Activated T-helper 17 cell treated with anti-CD3 and anti-CD28 coated beads, Interleukin-2, amount 50 U/mL, for 72 hours (primary cell): ENCODE results near the gene PLEKHO2. TPM values are rescaled to one million over a fixed set of nuclear protein-coding genes. Genes with fewer than 3 reads are reported as not detected.

Experiments
- ATAC-seq: fragments of 150-1000 bp; cut with Tn5 transposase; replicated peaks from 2 replicates; pipeline ENCODE4 v1.10.0; 2021; ENCODE audit warnings: mild to moderate bottlenecking, moderate library complexity
- H3K27ac Mint-ChIP-seq: one replicate; pipeline ENCODE4 v1.8.0; 2022; ENCODE audit warnings: mixed read lengths
- H3K27me3 Mint-ChIP-seq: one replicate; pipeline ENCODE4 v1.8.0; 2022; ENCODE audit warnings: mixed read lengths
- H3K36me3 Mint-ChIP-seq: one replicate; pipeline ENCODE4 v1.8.0; 2022; ENCODE audit warnings: low read depth, mild to moderate bottlenecking, mixed read lengths
- H3K4me1 Mint-ChIP-seq: one replicate; pipeline ENCODE4 v1.8.0; 2022; ENCODE audit warnings: mixed read lengths
- H3K4me3 Mint-ChIP-seq: one replicate; pipeline ENCODE4 v1.8.0; 2022; ENCODE audit warnings: mild to moderate bottlenecking, mixed read lengths
- H3K9me3 Mint-ChIP-seq: one replicate; pipeline ENCODE4 v1.8.0; 2022; ENCODE audit warnings: mixed read lengths
- total RNA-seq, 2 donors: library from RNA; stranded (reverse); gene quantifications; one replicate each; pipeline ENCODE4 v1.2.3, GENCODE V29; 2022

Gene PLEKHO2
- total RNA-seq, 2 donors from 2014 or later: 21.8 to 25.9 TPM

GRCh38 chr15:64878705-64879104 lies 37.0 kb downstream of the PLEKHO2 start:
- H3K27me3 Mint-ChIP-seq: no peaks in the 10 kb centered on the region
- H3K9me3 Mint-ChIP-seq: no peaks in the 10 kb centered on the region
- H3K4me3 Mint-ChIP-seq: no peak overlapping the region
- peaks cover 25% of the 10 kb centered on the region for H3K4me1 Mint-ChIP-seq
- ATAC-seq: no peak
- peak overlapping the region; percentile 41 for H3K27ac Mint-ChIP-seq
- H3K36me3 Mint-ChIP-seq: no peaks in the 10 kb centered on the region

GRCh38 chr15:64883100-64883581 lies 41.4 kb downstream of the PLEKHO2 start:
- no peaks in the 10 kb centered on the region for H3K36me3 Mint-ChIP-seq
- H3K9me3 Mint-ChIP-seq: no peaks in the 10 kb centered on the region
- H3K27ac Mint-ChIP-seq: peak overlapping the region; percentile 90
- peak overlapping the region; percentile 84 for H3K4me3 Mint-ChIP-seq
- no peaks in the 10 kb centered on the region for H3K27me3 Mint-ChIP-seq
- peak; percentile 82 for ATAC-seq
- peaks cover 16% of the 10 kb centered on the region for H3K4me1 Mint-ChIP-seq

- peaks cover 16% of the 10 kb centered on the region for H3K4me1 Mint-ChIP-seq
- H3K27me3 Mint-ChIP-seq: no peaks in the 10 kb centered on the region
- H3K36me3 Mint-ChIP-seq: no peaks in the 10 kb centered on the region
- ATAC-seq: peak; percentile 87
- H3K9me3 Mint-ChIP-seq: no peaks in the 10 kb centered on the region
- peak overlapping the region; percentile 84 for H3K4me3 Mint-ChIP-seq
- peak overlapping the region; percentile 90 for H3K27ac Mint-ChIP-seq
Measured at GRCh38 chr15:64883997-64884511, 42.3 kb downstream of the PLEKHO2 start.

DNA sequence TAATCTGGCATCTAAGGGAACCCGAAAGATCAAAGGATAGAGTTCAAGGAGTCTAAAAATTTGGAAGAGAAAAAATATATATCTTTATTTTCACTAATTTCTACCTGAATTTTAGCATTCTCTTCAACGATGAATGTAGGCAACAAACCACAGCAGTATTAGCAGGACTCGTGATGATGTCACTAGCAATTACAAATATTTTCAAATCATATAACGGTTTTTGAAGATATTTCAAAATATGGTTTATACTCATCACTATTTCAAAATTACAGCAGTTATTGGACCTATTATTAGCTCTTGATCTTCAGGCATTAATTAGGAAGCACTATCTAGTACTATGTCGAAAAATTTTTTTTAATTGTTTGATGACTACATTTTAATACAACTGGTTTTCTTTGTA lies 43.0 kb downstream of the PLEKHO2 start:
- ATAC-seq: no peak
- Mint-ChIP-seq H3K4me1 (peaks cover 16% of the 10 kb centered on the region), H3K36me3 (no peaks in the 10 kb centered on the region), H3K4me3 (peak overlapping the region; percentile 84), H3K9me3 (no peaks in the 10 kb centered on the region), H3K27me3 (no peaks in the 10 kb centered on the region), H3K27ac (peak overlapping the region; percentile 90)

- Mint-ChIP-seq H3K27ac (no peak overlapping the region), H3K4me3 (no peak overlapping the region), H3K36me3 (peaks cover 6% of the 10 kb centered on the region), H3K4me1 (peaks cover 31% of the 10 kb centered on the region), H3K9me3 (no peaks in the 10 kb centered on the region), H3K27me3 (no peaks in the 10 kb centered on the region)
- no peak for ATAC-seq
Measured at GRCh38 chr15:64888336-64888735, 46.6 kb downstream of the PLEKHO2 start.

- H3K27ac Mint-ChIP-seq: peak overlapping the region; percentile 99
- no peaks in the 10 kb centered on the region for H3K9me3 Mint-ChIP-seq
- peaks cover 13% of the 10 kb centered on the region for H3K36me3 Mint-ChIP-seq
- peak overlapping the region; percentile 99 for H3K4me3 Mint-ChIP-seq
- peaks cover 42% of the 10 kb centered on the region for H3K4me1 Mint-ChIP-seq
- no peak for ATAC-seq
- H3K27me3 Mint-ChIP-seq: no peaks in the 10 kb centered on the region
Measured at GRCh38 chr15:64891561-64891960, 49.8 kb downstream of the PLEKHO2 start.

- peaks cover 13% of the 10 kb centered on the region for H3K36me3 Mint-ChIP-seq
- ATAC-seq: peak; percentile 44
- H3K4me3 Mint-ChIP-seq: peak overlapping the region; percentile 99
- peak overlapping the region; percentile 99 for H3K27ac Mint-ChIP-seq
- H3K27me3 Mint-ChIP-seq: no peaks in the 10 kb centered on the region
- peaks cover 44% of the 10 kb centered on the region for H3K4me1 Mint-ChIP-seq
- H3K9me3 Mint-ChIP-seq: no peaks in the 10 kb centered on the region
Measured at GRCh38 chr15:64892847-64893403, 51.2 kb downstream of the PLEKHO2 start.

GRCh38 chr15:64893481-64894394 lies 52.0 kb downstream of the PLEKHO2 start:
- Mint-ChIP-seq H3K4me3 (peak overlapping the region; percentile 99), H3K4me1 (peaks cover 44% of the 10 kb centered on the region), H3K9me3 (no peaks in the 10 kb centered on the region), H3K27me3 (no peaks in the 10 kb centered on the region), H3K27ac (peak overlapping the region; percentile 99), H3K36me3 (peaks cover 13% of the 10 kb centered on the region)
- ATAC-seq: peak; percentile 86

DNA sequence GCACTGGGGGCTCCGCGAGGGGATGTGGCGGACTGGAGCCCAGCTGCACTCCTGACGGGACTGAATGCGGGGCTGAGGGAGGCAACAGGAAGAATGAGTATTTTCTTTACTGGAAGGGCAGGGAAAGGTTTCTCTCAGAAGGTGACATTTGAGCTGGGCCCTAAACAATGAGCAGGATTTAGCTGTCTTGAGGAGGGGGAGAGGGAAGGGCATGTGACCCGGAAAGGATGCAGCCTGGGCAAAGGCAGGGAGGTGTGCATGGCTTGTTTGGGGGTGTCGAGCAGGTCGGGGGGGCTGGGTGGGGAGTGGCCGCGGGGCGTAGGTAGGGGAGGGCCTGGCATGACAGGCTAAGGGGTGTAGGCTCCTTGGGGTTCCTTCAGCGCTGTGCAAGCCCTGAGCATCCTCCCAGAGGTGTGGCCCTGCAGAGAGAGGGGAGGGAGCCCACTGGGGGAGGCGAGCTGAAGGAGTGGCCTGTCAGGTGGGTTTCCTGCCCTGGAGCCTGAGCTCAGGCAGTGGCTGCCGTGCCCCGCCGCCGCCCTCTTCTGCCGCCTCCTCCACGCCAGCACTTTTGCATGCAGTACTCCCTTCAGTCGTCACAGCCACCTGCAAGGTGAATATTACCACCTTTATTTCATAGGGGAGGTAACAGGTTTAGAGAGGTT lies 52.8 kb downstream of the PLEKHO2 start:
- peak overlapping the region; percentile 99 for H3K4me3 Mint-ChIP-seq
- ATAC-seq: peak; percentile 23
- H3K27ac Mint-ChIP-seq: peak overlapping the region; percentile 99
- peaks cover 13% of the 10 kb centered on the region for H3K36me3 Mint-ChIP-seq
- H3K27me3 Mint-ChIP-seq: no peaks in the 10 kb centered on the region
- peaks cover 44% of the 10 kb centered on the region for H3K4me1 Mint-ChIP-seq
- H3K9me3 Mint-ChIP-seq: no peaks in the 10 kb centered on the region

DNA sequence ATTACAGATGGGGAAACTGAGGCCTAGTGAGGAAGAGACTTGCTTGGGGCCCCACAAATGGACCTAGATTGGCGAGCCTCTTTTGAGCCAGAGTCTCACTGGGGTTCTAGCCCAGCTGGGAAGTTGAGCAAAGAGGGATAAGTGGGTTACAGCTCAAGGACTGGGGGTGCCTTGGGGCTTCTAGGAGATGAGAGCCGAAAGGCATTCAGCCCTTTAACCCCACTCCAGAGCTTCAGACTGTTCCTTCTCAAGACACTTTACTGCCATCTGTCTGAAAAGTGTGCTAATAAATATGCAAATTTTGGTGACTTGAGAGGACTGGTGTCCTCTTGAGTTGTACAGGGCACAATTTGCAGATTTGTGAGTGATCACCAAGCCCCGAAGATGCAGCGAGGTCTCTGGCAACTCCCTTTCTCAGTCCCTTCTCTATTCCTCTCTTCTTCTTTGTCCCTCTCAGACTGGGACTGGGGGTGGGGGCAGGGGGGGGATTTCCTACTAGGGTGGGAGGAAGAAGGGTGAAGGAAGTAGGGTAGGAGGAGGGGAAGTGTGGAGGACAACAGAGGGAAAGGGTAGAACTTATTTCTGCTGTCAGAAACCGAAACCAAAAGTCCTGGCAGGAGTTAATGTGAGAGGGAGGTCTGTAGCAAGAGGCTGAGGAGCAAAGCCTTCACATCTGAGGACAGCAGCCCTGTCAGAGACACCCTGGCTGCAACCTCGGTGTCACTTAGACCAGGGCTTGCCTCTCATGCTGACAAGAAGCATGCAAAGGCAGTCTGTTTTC lies 53.8 kb downstream of the PLEKHO2 start:
- no peak for ATAC-seq
- H3K27me3 Mint-ChIP-seq: no peaks in the 10 kb centered on the region
- peaks cover 13% of the 10 kb centered on the region for H3K36me3 Mint-ChIP-seq
- H3K4me1 Mint-ChIP-seq: peaks cover 44% of the 10 kb centered on the region
- H3K4me3 Mint-ChIP-seq: peak overlapping the region; percentile 99
- no peaks in the 10 kb centered on the region for H3K9me3 Mint-ChIP-seq
- H3K27ac Mint-ChIP-seq: peak overlapping the region; percentile 99

DNA sequence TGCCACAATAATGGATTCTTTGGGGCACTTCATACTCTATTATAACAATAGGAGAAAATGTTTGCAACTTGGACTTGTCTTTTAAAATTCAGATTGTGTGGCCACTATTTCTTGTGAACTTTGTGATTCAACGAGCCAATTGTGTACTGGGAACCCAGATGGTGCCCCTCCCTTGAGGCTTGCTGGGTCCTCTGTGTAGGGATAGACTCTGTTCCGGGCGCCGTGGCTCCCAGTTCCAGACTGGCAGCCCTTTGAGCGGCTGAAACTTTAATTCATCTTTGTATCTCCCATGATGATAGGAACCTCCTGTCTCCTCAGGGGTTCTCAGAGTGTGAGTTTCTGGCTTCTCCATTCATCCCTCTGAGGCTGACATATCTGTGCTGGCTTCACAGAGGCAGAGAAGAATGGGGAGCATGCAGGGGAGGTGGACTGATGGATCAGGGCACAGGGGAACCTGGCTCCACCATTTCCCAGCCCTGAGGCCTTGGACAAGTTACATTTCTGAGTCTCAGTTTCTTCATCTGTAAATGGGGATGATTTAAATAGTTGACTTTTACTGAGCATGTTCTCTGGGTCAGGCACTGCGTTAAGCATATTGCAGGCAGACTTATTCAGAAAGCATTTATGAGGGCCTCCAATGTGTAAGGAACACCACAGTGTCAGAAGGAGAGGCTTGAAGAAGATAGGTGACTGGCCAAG lies 54.8 kb downstream of the PLEKHO2 start:
- peak overlapping the region; percentile 99 for H3K4me3 Mint-ChIP-seq
- H3K27ac Mint-ChIP-seq: peak overlapping the region; percentile 99
- H3K27me3 Mint-ChIP-seq: no peaks in the 10 kb centered on the region
- H3K4me1 Mint-ChIP-seq: peaks cover 38% of the 10 kb centered on the region
- H3K9me3 Mint-ChIP-seq: peaks cover 5% of the 10 kb centered on the region
- peaks cover 13% of the 10 kb centered on the region for H3K36me3 Mint-ChIP-seq
- no peak for ATAC-seq

- Mint-ChIP-seq H3K4me1 (peaks cover 32% of the 10 kb centered on the region), H3K27ac (peak overlapping the region; percentile 99), H3K27me3 (no peaks in the 10 kb centered on the region), H3K9me3 (peaks cover 5% of the 10 kb centered on the region), H3K36me3 (peaks cover 13% of the 10 kb centered on the region), H3K4me3 (no peak overlapping the region)
- ATAC-seq: no peak
Measured at GRCh38 chr15:64897345-64897985, 55.8 kb downstream of the PLEKHO2 start.

GRCh38 chr15:64898406-64898805 lies 56.7 kb downstream of the PLEKHO2 start:
- H3K27me3 Mint-ChIP-seq: no peaks in the 10 kb centered on the region
- peaks cover 7% of the 10 kb centered on the region for H3K36me3 Mint-ChIP-seq
- peaks cover 36% of the 10 kb centered on the region for H3K4me1 Mint-ChIP-seq
- peak overlapping the region; percentile 99 for H3K27ac Mint-ChIP-seq
- peaks cover 5% of the 10 kb centered on the region for H3K9me3 Mint-ChIP-seq
- no peak overlapping the region for H3K4me3 Mint-ChIP-seq
- no peak for ATAC-seq
